ENCODE measurements around the gene CCDC71L.

GRCh38 chr7:106620676-106621075, 40.3 kb downstream of the CCDC71L start:
- TF ChIP-seq CTCF (IDR thresholded peaks at IDR 0.05) (no peak), TCF7L2 (IDR thresholded peaks at IDR 0.05; ENCODE audit: low read depth, low read length) (no peak), REST (IDR thresholded peaks at IDR 0.05; ENCODE audit: insufficient read depth in 1 of 2, low read depth in 2 of 2, low read length in 1 of 2) (no peak)
